Heart left ventricle (tissue), 13 donors: ENCODE measurements around the gene ACBD3.

ENCODE experiments used
- POLR2A ChIP-seq, 2 donors: fragments of 450-650 bp; IDR thresholded peaks; one replicate each; pipeline ENCODE4 v1.6.1; 2017; ENCODE audit warnings: antibody characterized with exemption in 2 of 2, mild to moderate bottlenecking in 2 of 2, moderate library complexity in 2 of 2
- TF ChIP-seq, protein P1 (sequence below), 12 donors: fragments of 200-600 bp; sonication (generic) in 4 of 12; IDR thresholded peaks; one replicate each; pipeline versions ENCODE4 v1.5.0 to v1.8.0; 2018 to 2022; ENCODE audit warnings: antibody characterized with exemption in 12 of 12, mild to moderate bottlenecking in 5 of 12
- donor health status: ischemic (EF 13 %, LVEDD 7.1; RV severe dilation, severe dysfunction).
- donor health status: DM: no; HTN: yes; CAD: no.
- donor health status: DM: no; HTN: no; CAD: no.
- donor health status: ischemic (EF 25% LVEDD 6.9; RV normal size, moderate dysfunction).
- donor health status: ischemic (EF 25% LVEDD 5.7; RV mildly dilated, moderate dysfunction).
- donor health status: ischemic (EF 35%, LVEDD 5.7; RV mildly dilated, moderate dysfunction).
- donor health status: nonischemic (EF 11% LVEDD 7.7; RV severe dilation, severe dysfunction).
- donor health status: DM: yes; HTN: yes; CAD: no.
- donor health status: PGD.
- donor health status: ischemic (EF 29% LVEDD 5.4; RV normal size, mild dysfunction).
- donor health status: nonischemic (EF 23%, LVEDD 6.1; RV moderate dilation, normal function).

DNA sequence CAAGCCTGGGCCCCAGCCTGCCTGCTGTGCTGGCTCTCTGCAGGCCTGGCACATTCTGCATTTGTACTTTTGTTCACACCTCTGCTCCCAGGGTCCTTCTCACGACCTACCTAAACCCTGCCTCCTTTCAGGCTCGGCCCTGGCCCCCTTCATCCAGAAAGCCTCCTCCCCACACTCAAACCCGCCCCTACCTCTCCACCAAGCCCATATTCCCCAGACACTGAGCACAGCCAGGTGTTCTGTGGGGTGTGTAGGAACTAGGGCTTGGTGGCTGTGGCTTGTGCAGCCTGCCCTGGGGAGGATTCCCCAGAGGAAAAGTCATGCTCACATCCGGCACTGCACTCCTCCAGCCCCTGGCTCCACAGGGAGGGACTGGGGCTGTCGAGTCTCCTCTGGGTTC, 28.7 kb upstream of the ACBD3 start:
- no peak for TF ChIP-seq POLR2A (IDR thresholded peaks at IDR 0.05)
- TF ChIP-seq, protein P1, sequence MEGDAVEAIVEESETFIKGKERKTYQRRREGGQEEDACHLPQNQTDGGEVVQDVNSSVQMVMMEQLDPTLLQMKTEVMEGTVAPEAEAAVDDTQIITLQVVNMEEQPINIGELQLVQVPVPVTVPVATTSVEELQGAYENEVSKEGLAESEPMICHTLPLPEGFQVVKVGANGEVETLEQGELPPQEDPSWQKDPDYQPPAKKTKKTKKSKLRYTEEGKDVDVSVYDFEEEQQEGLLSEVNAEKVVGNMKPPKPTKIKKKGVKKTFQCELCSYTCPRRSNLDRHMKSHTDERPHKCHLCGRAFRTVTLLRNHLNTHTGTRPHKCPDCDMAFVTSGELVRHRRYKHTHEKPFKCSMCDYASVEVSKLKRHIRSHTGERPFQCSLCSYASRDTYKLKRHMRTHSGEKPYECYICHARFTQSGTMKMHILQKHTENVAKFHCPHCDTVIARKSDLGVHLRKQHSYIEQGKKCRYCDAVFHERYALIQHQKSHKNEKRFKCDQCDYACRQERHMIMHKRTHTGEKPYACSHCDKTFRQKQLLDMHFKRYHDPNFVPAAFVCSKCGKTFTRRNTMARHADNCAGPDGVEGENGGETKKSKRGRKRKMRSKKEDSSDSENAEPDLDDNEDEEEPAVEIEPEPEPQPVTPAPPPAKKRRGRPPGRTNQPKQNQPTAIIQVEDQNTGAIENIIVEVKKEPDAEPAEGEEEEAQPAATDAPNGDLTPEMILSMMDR (IDR thresholded peaks at IDR 0.05), result no peak
